NT2/D1 (cell line): Measurements from ENCODE around the gene ZSCAN12.
"Not testable (repeated sequence)": the region's sequence is repeated elsewhere in the genome, so short reads cannot be mapped to it uniquely, and the experiment has no call there.

Source experiments
- DNase-seq: peaks from one replicate; pipeline ENCODE4 v3.0.0-alpha.2; 2011; ENCODE audit warnings: low read depth, low spot score
- H3K27me3 ChIP-seq: 2 replicates; pipeline ENCODE4 v1.6.0; 2011; ENCODE audit warnings: mild to moderate bottlenecking; ENCODE audit not compliant: insufficient read length, insufficient read depth
- H3K36me3 ChIP-seq: 2 replicates; pipeline ENCODE4 v1.6.1; 2011; ENCODE audit warnings: mild to moderate bottlenecking, low read length, mixed read lengths; ENCODE audit not compliant: insufficient read depth, insufficient read length
- H3K4me1 ChIP-seq: 2 replicates; pipeline ENCODE4 v1.5.1; 2011; ENCODE audit not compliant: insufficient read depth, insufficient read length
- H3K4me3 ChIP-seq: 2 replicates; pipeline ENCODE4 v1.5.1; 2011; ENCODE audit warnings: low read depth; ENCODE audit not compliant: insufficient read length
- H3K9ac ChIP-seq: 2 replicates; pipeline ENCODE4 v1.6.0; 2011; ENCODE audit warnings: low read depth; ENCODE audit not compliant: insufficient read length
- H3K9me3 ChIP-seq: 2 replicates; pipeline ENCODE4 v1.5.1; 2011; ENCODE audit warnings: mild to moderate bottlenecking, low read length; ENCODE audit not compliant: insufficient read depth
- SUZ12 ChIP-seq: IDR thresholded peaks from 2 replicates; pipeline ENCODE4 v1.6.1; 2011; ENCODE audit not compliant: insufficient read length, insufficient read depth; ENCODE audit errors: extremely low read depth
- YY1 ChIP-seq: IDR thresholded peaks from 2 replicates; pipeline ENCODE4 v1.6.1; 2011; ENCODE audit not compliant: insufficient read length, insufficient read depth
- ZNF274 ChIP-seq: IDR thresholded peaks from 2 replicates; pipeline ENCODE4 v1.6.1; 2011; ENCODE audit warnings: mild to moderate bottlenecking, low read depth, low read length

Gene ZSCAN12

GRCh38 chr6:28410767-28411166 is 11.2 kb upstream of the ZSCAN12 start:
- no peaks in the 10 kb centered on the region for H3K36me3 ChIP-seq
- DNase-seq, result no peak
- H3K9me3 ChIP-seq, result no peaks in the 10 kb centered on the region
- no peak overlapping the region for H3K4me3 ChIP-seq
- no peak overlapping the region for H3K9ac ChIP-seq
- H3K27me3 ChIP-seq, result no peaks in the 10 kb centered on the region
- TF ChIP-seq SUZ12 (no peak), ZNF274 (no peak), YY1 (no peak)
- no peaks in the 10 kb centered on the region for H3K4me1 ChIP-seq

GRCh38 chr6:28408076-28408802 is 8.7 kb upstream of the ZSCAN12 start:
- H3K36me3 ChIP-seq, result no peaks in the 10 kb centered on the region
- TF ChIP-seq YY1 (no peak), SUZ12 (no peak), ZNF274 (no peak)
- DNase-seq, result no peak

GRCh38 chr6:28407401-28407800 is 7.9 kb upstream of the ZSCAN12 start:
- H3K36me3 ChIP-seq, result no peaks in the 10 kb centered on the region
- no peak overlapping the region for H3K9ac ChIP-seq
- DNase-seq, result no peak
- H3K27me3 ChIP-seq, result no peaks in the 10 kb centered on the region
- no peaks in the 10 kb centered on the region for H3K4me1 ChIP-seq
- no peak for TF ChIP-seq YY1
- TF ChIP-seq ZNF274, result no peak
- no peak for TF ChIP-seq SUZ12
- no peaks in the 10 kb centered on the region for H3K9me3 ChIP-seq
- no peak overlapping the region for H3K4me3 ChIP-seq

More at GRCh38 chr6:28408076-28408802, 8.7 kb upstream of the ZSCAN12 start:
- H3K9me3 ChIP-seq, result no peaks in the 10 kb centered on the region
- H3K9ac ChIP-seq, result no peak overlapping the region
- H3K4me1 ChIP-seq, result no peaks in the 10 kb centered on the region
- no peaks in the 10 kb centered on the region for H3K27me3 ChIP-seq
- no peak overlapping the region for H3K4me3 ChIP-seq

GRCh38 chr6:28403923-28404322 is 4.4 kb upstream of the ZSCAN12 start:
- not testable (repeated sequence) for H3K4me3 ChIP-seq, H3K9ac ChIP-seq, H3K27me3 ChIP-seq, H3K9me3 ChIP-seq, H3K36me3 ChIP-seq, H3K4me1 ChIP-seq, DNase-seq

- no peaks in the 10 kb centered on the region for H3K9me3 ChIP-seq
- H3K27me3 ChIP-seq, result no peaks in the 10 kb centered on the region
- no peak for DNase-seq
- H3K9ac ChIP-seq, result no peak overlapping the region
- no peak overlapping the region for H3K4me3 ChIP-seq
- H3K4me1 ChIP-seq, result no peaks in the 10 kb centered on the region
- H3K36me3 ChIP-seq, result peaks cover 12% of the 10 kb centered on the region
- TF ChIP-seq YY1 (no peak), SUZ12 (no peak)
Observed at GRCh38 chr6:28402197-28402596, 2.6 kb upstream of the ZSCAN12 start.

GRCh38 chr6:28401172-28401571 is 1.6 kb upstream of the ZSCAN12 start:
- H3K4me3 ChIP-seq, result no peak overlapping the region
- no peak for TF ChIP-seq YY1
- no peak for TF ChIP-seq SUZ12
- TF ChIP-seq ZNF274, result no peak
- H3K9ac ChIP-seq, result no peak overlapping the region
- H3K27me3 ChIP-seq, result no peaks in the 10 kb centered on the region
- no peak for DNase-seq
- H3K36me3 ChIP-seq, result peaks cover 22% of the 10 kb centered on the region
- no peaks in the 10 kb centered on the region for H3K9me3 ChIP-seq
- H3K4me1 ChIP-seq, result no peaks in the 10 kb centered on the region

- H3K9ac ChIP-seq, result peak overlapping the region; percentile 73
- H3K4me3 ChIP-seq, result peak overlapping the region; percentile 88
Observed at GRCh38 chr6:28400122-28400451, 540 bp upstream of the ZSCAN12 start.

More at GRCh38 chr6:28400122-28400451, 540 bp upstream of the ZSCAN12 start:
- TF ChIP-seq SUZ12 (no peak), YY1 (no peak), ZNF274 (no peak)
- Histone ChIP-seq H3K9me3 (no peaks in the 10 kb centered on the region), H3K4me1 (no peaks in the 10 kb centered on the region), H3K36me3 (peaks cover 32% of the 10 kb centered on the region), H3K27me3 (no peaks in the 10 kb centered on the region)
- no peak for DNase-seq
